Astrocyte of the spinal cord (primary cell): ENCODE results near the gene HOXC11.
A peak's percentile ranks its signal among the peaks of the same experiment; 100 is the strongest.

Experiments
- DNase-seq: peaks from one replicate; pipeline ENCODE4 v3.0.0; 2011; ENCODE audit warnings: low read depth, low spot score
- H3K4me3 ChIP-seq: 2 replicates; pipeline ENCODE4 v1.5.1; 2011; ENCODE audit warnings: low read depth, mild to moderate bottlenecking, low read length, moderate library complexity
- CTCF ChIP-seq: IDR thresholded peaks from 2 replicates; pipeline ENCODE4 v1.5.1; 2012; ENCODE audit warnings: low read depth, mild to moderate bottlenecking, low read length, inconsistent platforms
- in situ Hi-C: cut with HindIII; loops from 2 replicates; pipeline ENCODE4 v1.10.0; 2017; ENCODE audit warnings: low sequenced_read_pairs

Gene HOXC11

GRCh38 chr12:54016478-54016964, 43.6 kb downstream of the HOXC11 start:
- H3K4me3 ChIP-seq = peak overlapping the region; percentile 64
- TF ChIP-seq CTCF = no peak
- in situ Hi-C loops = loop anchor here (25.0 kb wide), 1 partner anchor 171 kb away; the partner anchor contains the start of gene SMUG1
- DNase-seq = peak; percentile 82

- H3K4me3 ChIP-seq = peak overlapping the region; percentile 64
- no peak for DNase-seq
- in situ Hi-C loops = loop anchor here (25.0 kb wide), 1 partner anchor 170 kb away; the partner anchor contains the start of gene SMUG1
- TF ChIP-seq CTCF = peak; percentile 12
Measured at GRCh38 chr12:54017027-54017788, 44.3 kb downstream of the HOXC11 start.

GRCh38 chr12:54017878-54018467, 45.0 kb downstream of the HOXC11 start:
- in situ Hi-C loops = loop anchor here (25.0 kb wide), 1 partner anchor 169 kb away; the partner anchor contains the start of gene SMUG1
- DNase-seq = peak; percentile 93

GRCh38 chr12:54018468-54018984, 45.6 kb downstream of the HOXC11 start:
- H3K4me3 ChIP-seq = peak overlapping the region; percentile 64
- no peak for DNase-seq
- no peak for TF ChIP-seq CTCF
- in situ Hi-C loops = loop anchor here (25.0 kb wide), 1 partner anchor 169 kb away; the partner anchor contains the start of gene SMUG1

More at GRCh38 chr12:54017878-54018467, 45.0 kb downstream of the HOXC11 start:
- TF ChIP-seq CTCF = no peak
- peak overlapping the region; percentile 64 for H3K4me3 ChIP-seq

GRCh38 chr12:54019091-54019811, 46.3 kb downstream of the HOXC11 start:
- DNase-seq = no peak
- in situ Hi-C loops = loop anchor here (25.0 kb wide), 1 partner anchor 168 kb away; the partner anchor contains the start of gene SMUG1
- TF ChIP-seq CTCF = no peak
- H3K4me3 ChIP-seq = peak overlapping the region; percentile 64

- no peak for DNase-seq
- peak overlapping the region; percentile 64 for H3K4me3 ChIP-seq
- in situ Hi-C loops = loop anchor here (25.0 kb wide), 1 partner anchor 167 kb away; the partner anchor contains the start of gene SMUG1
- no peak for TF ChIP-seq CTCF
Measured at GRCh38 chr12:54019924-54020590, 47.1 kb downstream of the HOXC11 start.
